GM04504 (cell line): ENCODE results near the gene CSMD2.

Source experiments
- DNase-seq: peaks from one replicate; pipeline ENCODE4 v3.0.0-alpha.2; 2012; ENCODE audit warnings: low read depth

Gene CSMD2

DNA sequence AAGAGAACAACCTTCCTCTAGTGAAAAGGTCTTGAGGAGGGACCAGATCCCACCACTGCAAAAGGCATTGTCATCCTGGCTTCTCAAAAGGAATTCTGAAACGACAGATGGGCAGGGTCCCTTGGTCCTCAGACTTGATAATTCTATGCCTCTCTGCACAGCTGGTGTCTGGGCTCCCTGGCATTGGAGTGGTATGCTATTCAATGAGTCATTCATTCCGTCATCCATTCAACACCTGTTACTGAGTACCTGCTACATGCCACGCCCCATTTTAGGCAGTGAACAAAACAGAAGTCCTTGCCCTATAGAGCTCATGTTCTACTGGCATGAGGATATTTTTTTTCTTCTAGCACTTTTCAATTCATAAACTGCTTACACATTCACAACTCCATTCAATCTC is 347.0 kb downstream of the CSMD2 start:
- no peak for DNase-seq

DNA sequence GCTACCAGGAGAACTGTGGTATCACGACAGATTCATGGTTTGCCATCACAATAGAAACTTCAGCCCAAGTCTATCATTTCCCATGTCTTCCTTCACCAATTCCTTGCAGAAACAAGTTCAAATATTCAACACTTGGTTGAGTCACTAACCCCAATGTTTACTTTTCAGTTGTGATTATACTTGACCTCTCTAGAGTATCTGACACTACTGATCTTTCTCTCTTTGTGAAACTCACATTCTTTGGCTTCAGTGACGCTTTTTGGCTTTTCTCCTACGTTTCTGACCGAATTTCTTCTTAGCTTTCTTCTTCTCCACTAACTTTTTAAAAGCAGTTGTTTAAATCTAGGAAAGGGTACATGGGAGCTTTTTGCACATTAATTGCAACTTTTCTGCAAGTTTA is 350.0 kb downstream of the CSMD2 start:
- no peak for DNase-seq

DNA sequence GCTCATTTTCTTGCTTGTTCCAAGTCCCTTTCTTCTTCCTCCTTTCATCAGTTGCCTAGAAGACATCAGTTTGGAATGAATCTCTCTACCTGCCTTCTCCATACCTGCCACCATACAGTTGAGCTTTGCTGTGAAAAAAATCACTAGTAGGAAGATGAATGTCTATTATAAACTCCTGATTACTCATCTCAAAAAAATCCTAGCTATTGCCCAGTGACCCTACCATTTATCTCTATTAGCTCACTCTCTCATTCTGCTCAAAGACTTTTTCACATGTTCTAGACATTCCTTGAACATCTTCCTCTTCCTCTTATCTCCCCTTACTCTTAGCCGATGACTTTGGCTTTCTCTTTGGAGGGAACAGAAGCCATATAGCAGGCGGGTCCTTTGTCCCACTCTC is 350.9 kb downstream of the CSMD2 start:
- no peak for DNase-seq

DNA sequence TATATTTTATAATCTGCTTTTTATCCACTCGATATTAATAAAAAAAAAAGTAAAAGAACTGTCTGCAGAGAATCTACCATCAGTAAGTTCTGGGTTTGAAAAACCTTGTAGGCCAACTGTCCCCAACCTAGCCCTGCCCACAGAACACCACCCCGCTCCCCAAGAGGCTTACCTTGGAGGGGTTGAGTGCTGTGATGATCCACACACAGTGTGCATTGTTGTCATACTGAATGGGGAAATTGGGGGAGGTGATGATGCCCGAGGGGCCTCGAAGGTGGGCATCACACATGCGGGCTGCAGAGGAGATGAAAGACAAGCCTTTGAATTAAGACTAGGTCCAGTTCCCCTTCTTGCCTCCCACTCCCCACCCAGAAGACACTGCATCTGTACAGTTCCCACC is 354.5 kb downstream of the CSMD2 start:
- no peak for DNase-seq

DNA sequence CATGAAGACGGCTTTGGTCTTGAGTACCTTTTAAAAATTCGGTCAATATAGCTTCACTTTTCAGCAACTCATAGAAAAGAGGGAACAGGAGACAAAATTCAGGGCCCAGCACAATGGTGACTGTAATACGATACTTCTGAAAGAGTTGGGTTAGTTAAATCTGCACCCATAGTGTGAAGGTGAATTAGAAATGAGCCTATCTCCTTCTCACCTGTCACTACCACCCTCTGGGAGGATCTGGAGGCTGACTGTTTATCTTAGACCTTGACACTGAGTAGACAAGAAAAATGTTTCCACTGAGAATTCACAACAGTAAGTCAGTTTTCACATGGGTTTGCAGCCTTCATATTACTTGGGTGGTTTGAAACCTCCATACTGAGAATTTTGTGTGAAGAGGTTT is 359.0 kb downstream of the CSMD2 start:
- no peak for DNase-seq

DNA sequence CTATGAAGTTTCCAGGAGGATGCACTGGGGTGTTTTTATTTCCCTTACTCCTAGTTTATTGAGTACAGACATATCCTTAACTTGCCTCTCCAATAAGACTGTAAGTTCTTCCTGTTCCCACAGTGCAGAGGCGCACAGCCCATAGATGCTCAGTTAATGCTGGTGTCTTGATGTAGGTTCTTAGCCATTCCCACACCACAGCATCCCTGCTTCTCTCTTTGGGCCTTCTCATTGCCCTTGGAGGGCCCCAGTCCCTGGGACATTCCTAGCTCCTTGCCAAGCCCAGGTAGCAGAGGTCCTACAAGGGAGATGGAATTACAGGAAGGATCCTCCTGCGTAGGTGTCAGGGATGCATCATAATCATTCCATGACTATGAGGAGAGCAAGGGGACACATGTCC is 362.8 kb downstream of the CSMD2 start:
- DNase-seq: no peak

DNA sequence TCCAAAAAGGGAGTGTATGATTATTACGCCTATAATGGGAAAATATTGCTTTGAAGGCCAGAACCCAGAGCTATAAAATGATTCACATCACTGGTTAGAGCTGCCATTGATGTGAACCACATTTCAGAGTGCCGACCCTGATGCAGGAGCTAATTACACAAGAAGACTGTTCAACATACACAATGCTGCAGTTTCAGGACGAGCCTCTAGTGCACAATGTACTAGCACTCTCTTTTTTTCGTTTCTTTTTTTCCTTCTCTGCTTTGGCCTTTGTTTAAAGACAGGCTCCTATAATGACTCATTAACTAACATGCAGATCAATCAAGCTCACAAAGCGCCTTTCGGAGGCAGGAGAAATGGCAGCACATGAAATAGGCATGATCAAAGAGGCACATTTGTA is 367.2 kb downstream of the CSMD2 start:
- DNase-seq: no peak

DNA sequence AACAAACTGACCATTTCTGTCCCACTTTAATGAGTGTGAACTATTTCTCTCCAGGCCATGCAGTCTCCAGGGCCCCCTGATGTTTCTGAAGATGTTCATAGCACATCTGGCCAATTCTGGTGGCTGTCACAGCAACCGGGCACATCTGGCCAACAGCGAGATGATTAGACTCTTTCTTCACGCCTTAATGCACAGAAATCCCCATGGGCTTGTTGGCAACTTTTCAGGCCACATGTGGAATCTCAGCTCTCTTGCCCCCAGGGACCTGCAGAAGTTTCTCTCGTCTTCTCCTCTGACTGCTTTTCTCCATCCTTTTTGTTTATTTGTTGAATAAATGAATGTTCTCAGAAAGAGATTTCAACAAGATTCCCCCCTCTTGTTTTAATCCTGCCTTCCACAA is 372.4 kb downstream of the CSMD2 start:
- DNase-seq: no peak

DNA sequence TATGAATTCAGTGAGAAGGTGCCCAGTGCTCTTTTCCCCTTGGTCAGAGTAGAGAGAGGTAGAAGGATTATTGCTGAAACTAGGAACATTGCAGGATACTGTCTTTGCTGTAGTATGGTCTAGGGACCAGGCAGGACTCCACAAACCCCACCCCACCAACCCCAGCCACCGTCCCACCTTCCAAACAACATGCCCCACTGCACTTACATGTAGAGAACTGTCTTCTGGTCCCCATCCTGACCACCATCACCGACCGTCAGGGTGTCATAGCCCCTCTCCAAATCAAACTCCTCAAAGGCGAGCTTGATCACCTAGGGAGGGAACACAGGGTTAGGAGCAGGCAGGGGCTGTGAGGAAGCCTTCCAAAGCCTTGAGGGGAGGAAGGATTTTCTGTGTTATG is 372.8 kb downstream of the CSMD2 start:
- DNase-seq: no peak

DNA sequence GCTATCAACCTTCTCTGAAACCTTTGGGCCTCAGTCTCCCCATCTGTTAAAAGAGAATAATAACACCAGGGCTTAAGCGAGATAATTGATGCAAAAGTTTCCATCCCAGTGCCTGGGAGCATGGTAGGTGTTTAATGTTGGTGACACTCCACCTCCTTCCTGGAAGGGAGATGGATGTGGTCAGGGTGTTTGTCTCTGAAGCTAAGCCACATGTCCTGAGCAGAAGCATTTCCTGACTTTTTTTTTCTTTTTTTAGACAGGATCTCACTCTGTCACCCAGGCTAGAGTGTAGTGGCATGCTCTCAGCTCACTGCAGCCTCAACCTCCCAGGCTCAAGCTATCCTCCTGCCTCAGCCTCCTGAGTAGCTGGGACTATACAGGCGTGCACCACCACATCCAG is 373.8 kb downstream of the CSMD2 start:
- no peak for DNase-seq

DNA sequence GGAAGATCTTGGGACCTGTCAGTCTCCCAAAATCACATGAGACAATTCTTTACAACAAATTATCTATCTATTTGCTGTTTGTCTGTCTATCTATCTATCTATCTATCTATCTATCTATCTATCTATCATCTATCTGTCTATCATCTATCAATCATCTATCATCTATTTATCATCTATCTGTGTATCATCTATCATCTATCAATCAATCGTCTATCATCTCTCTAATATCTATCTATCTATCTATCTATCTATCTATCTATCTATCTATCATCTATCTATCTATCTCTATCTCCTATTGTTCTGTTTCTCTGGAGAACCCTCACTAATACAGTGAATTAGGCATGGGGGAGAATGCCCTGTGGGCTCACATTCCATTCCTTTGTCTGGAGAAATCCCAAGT is 374.5 kb downstream of the CSMD2 start:
- no peak for DNase-seq

DNA sequence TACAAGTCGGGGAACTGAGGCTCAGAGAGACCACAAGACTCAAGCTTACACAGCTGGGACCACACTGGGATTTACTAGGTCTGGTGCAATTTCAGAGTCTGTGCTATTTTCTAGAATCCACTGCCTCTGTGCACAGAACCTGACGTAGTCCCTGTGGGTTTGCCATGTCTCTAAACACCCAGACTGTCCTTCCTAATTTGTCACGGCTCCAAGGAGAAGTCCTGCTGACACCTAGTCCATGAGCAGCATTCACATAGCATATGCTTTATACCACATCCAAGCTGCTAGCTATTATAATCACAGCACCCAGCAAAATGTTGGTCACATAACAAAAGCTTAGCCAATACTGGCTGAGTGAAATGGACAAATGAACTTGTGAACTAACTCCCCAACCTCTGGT is 380.2 kb downstream of the CSMD2 start:
- DNase-seq: no peak

DNA sequence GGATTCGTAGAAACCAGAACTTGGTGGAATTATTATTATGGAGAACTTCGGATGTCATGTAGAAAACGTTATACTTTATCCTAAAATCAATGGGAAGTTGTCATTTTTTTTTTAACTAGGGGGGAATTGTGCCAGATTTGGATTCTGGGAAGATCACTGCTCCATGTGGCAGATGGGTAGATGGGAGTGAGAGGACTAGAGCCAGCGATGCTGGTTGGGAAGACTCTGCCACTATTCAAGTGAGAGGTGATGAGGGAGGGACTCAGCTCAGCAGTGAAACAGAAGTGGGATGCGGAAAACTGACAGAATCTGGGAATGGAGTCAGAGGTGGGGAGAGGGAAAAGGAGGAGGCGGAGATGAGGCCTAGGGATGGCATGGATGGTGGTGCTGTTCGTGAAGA is 382.3 kb downstream of the CSMD2 start:
- DNase-seq: no peak

DNA sequence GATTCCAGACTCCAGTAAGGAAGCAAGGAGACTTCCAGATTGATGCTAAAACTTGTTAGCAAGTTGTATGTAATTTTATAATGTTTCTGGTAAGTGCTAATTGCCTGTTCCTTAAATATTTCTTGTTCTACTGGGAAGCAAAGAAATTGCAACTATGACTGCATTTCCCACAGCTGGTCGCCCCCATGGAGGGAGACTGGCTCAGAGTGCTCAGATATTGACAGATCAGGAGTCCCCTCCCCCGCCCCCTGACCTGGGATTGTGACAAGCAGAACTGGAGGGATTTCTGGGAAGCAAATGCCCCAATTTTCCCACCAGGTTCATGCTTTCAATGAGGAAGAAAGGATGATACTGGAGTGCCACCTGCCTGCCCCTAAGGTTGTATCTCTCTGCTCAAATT is 383.4 kb downstream of the CSMD2 start:
- no peak for DNase-seq

DNA sequence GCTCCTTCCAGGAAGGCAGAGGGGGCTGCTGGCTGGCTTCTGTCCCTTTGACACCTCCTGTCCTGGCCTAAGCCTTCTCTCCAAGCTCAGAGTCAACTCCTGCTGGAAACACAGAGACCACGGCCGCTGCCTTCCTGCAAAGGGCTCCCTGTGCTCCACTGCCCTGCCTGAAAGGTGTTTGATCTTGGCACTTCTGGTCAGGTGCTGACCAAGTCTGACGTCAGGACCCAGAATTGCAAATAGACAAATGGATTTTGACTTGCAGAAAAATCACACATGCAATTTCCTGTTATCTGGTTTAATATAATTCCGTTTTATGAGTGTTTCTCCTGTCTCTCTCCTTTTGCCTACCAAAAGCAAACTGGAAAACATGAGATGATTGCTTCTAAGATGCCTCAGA is 387.7 kb downstream of the CSMD2 start:
- no peak for DNase-seq

DNA sequence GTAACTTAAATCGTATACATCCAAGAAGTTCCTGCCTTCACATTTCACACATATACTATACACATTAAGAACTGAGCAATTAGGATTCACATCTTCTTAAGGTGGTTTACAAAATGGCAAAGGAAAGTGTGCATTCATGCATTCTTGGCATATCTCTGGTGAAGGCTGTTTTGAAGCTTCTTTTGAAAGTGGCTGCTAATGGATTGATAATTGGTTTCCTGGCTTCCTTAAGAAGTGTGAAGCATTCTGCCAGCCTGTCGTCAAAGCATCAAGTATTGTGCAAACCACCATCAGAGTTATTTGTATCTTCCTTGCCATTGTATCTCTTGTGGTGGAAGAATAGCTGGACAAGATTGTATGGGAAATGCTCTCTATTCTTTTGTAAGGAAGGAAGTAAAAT is 396.2 kb downstream of the CSMD2 start:
- no peak for DNase-seq

DNA sequence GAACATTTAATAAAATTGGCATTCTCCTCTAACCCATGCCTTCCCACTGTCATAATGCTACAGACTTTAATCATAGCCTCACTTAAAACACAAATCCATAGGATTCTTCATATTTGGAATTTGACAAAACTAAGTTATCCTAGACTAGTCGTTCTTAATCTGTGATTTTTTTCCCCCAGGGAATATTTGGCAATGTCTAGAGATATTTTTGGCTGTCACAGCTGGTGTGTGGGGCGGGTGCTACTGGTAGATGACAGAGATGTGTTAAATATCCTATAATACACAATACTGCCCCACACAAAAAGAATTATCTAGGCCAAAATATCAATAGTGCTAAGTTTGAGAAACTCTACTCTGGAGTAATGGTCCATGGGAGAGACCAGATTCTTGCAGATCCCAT is 396.9 kb downstream of the CSMD2 start:
- DNase-seq: no peak

DNA sequence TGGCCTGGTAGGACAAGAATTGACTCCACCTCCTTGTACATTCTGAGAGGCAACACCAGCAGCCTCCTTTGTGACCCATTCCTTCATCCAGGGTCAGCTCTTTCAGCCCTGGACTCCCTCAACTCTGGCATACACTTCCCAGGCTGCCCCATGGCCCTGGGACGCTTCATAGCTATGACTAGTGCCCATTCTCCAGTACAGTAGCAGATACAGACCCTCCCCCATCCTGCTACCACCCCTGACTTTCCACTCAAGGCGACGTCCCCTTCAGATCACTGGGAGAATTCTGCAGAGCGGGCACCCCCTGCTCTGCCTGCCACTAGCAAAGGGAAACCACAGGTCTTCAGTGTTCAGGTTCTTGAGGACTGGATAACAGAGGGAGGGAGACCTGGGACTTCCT is 400.9 kb downstream of the CSMD2 start:
- DNase-seq: no peak

DNA sequence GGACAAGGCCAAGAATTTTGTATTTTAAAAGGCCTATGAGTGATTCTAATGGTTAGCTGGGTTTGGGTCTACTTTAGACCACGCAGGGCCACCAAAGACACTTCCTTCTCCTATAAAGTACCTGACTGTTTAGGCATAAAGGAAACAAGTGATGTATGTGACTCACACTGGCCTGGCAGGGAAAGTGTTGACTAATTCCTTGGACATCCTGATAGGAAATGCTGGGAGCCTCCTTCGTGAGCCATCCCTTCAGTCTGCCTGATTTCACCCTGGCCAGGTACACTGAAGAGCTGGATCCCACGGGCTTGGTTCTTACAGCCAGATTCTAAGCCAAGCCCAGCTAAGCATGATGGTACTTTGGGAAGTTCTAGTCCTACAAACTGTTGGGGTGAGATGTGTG is 401.6 kb downstream of the CSMD2 start:
- DNase-seq: no peak

DNA sequence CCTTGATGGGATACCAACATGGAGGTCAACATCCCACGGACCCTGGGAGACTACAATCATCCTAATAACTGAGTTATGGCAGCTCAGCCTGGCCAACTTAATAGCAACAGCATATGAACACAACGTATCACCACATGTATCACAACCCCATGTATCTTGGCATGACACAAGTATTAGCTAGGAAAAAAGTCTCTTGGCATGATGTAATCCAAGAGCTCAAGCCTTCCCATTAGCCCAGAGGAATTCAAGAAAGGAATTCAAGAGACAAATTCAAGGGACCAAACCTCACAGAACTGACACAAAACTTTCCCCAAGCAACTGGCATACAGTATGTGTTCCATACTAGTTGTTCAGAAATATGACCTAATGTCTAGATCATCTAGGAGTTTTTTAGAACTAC is 402.1 kb downstream of the CSMD2 start:
- DNase-seq: no peak

DNA sequence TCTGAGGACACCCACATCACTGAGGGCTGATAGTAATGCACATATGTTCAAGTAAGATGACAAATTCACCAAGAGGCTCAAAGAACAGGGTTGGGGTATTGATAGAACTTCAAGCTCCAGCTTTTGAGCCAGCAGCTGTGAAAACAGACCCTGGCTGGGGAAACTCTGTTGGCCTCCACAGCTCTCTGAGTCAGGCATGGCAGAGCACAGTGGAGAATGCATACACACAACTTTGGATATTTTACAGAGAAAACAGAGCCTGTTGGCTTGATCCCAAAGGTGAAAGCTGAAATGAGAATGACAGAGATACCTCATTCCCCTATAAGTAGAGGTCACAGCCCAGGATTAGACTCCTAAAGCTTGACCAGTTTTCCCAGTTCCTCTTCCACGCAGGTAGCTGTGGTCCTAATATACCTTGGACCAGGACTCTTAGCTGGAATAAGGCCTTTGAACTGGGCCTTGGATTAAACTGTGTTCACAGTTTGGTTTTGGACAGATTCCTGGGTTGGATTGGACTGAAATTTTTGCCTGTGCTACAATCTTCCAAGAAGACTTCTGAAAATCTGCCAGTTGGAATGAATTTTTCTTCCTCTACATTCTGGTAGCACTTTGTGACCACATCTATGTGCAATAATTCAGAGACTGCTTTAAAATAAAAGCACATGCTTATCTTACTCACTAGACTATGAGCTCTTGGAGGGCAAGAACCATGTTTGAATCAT is 402.8 kb downstream of the CSMD2 start:
- peak; percentile 10 for DNase-seq

DNA sequence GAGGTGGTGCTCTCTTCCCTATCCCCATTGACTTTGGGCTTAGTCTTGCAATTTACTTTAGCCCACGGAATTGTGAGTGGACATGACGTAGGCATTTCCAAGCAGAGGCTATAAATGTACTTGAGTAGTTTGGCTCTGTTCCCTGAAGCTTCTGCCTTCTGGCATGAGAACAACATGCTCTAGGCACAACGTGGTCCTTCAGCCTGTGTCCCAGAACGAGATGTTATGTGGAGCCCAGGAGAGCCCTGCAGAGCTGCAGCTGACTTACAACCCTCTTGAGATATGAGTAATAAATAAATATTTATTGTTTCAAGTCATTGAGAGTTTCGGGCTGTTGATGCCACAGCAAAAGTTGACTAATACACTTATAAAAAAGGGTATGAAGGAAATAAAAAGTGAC is 406.3 kb downstream of the CSMD2 start:
- peak; percentile 17 for DNase-seq

DNA sequence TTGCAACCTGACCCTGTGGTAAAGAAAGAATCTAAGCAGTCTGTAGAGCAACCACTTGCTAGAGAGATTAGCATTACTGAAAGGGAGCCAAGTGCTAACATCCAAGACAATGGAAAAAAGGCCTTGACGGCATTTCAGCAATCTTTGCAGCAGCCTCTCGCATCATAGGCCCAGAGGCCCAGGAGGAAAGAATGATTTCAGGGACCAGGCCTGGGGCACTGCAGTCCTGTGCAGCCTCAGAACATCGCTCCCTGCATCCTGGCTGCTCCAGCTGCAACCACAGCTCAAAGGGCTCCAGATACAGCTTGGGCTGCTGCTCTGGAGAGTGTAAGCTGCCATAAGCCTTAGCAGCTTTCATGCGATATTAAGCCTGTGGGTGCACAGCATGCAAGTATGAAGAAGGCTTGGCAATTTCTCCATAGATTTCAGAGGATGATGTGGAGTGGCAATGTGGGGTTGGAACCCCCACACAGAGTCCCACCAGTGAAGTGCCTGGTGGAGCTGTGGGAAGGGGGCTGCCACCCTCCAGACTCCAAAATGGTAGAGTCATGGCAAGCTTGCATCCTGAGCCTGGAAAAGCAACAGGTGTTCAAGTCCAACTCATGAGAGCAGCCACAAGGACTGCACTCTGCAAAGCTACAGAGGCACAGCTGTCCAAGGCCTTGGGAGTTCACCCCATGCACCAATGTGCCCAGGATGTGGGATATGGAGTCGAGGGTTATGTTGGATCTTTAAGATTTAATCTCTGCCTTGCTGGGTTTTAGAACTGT is 411.8 kb downstream of the CSMD2 start:
- DNase-seq: no peak

DNA sequence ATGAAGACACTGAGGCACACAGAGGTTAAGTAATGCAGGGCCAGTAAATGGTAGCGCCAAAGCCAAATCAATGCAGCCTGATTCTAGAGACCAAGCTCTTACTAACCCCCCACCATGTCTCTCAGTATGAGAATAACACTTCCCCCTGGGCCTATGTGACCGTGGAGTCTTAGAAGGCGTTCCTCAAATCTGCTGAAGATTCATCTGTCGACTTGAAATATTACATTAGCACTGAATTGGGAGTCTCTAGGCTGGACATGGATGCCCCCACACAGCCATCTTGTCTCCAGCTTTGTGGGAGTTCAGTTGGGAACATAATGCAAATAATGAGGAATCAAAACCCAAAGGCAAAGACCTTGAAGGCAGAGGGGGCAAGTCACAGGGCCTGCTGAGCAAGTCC is 419.1 kb downstream of the CSMD2 start:
- DNase-seq: no peak
